Eye (tissue), 1 donor: ENCODE results near the gene TNNI2.
"Not testable (repeated sequence)": the region's sequence is repeated elsewhere in the genome, so short reads cannot be mapped to it uniquely, and the experiment has no call there.

Experiments
- DNase-seq: peaks from one replicate; pipeline ENCODE4 v3.0.0-alpha.2; 2015

Gene TNNI2

DNA sequence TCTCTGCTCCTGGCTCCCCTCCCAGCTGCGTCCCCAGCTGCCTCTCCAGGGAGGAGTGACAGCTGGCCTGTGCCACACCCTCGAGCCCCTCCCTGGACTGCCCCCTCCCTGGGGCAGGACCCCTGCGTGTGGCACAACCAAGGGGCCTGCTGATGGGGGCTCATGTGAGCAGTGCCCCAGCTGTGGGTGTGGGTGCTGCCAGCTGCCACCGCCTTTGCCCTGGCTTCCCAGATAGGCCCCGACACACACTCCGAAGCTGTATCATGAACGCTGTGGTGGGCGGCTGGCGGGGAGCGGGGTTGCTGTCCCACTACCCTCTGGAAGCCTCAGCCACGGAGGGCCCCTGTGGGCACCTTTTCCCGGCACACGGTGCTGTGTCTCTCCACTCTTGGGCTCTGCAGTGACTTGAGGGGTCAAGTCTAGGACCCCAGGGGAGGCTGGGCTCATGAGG is 37.1 kb downstream of the TNNI2 start:
- DNase-seq, result not testable (repeated sequence)

DNA sequence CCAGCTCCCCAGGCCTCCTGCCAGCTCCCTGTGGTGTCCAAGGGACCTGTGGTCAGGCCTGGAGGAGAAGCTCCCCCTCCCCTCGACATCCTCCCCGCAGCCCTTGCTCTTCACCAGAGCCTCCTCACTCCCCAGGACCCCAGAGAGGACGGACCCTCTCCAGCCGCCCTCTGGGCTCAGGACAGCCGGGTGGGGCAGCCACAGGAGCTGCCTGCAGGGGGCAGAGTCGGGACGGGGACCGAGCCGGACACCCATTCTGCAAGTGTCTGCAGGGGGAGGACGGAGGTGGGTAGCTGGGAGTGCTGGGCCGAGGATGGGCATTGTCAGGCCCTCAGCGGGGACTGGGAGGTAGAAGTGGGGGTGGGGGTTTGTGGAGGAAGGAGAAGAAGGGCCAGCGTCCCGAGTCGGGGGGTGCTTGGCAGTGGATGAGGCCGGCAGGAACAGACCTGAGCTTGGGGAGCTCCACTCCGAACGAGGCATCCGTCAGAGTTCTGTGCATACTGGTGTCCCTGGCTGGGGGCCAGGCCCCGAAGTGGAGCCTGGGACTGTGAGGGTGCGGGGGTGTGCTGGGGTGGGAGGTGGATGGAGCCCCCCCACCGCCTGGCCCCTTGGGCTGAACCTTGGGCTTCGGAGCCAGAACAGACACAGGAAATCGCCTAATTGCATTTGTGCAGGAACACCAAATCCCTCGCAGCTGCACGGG is 37.7 kb downstream of the TNNI2 start:
- peak; percentile 76 for DNase-seq

GRCh38 chr11:1877211-1878136 is 38.7 kb downstream of the TNNI2 start:
- peak; percentile 58 for DNase-seq

- DNase-seq, result peak; percentile 67
Measured at GRCh38 chr11:1878137-1879031, 39.6 kb downstream of the TNNI2 start.

DNA sequence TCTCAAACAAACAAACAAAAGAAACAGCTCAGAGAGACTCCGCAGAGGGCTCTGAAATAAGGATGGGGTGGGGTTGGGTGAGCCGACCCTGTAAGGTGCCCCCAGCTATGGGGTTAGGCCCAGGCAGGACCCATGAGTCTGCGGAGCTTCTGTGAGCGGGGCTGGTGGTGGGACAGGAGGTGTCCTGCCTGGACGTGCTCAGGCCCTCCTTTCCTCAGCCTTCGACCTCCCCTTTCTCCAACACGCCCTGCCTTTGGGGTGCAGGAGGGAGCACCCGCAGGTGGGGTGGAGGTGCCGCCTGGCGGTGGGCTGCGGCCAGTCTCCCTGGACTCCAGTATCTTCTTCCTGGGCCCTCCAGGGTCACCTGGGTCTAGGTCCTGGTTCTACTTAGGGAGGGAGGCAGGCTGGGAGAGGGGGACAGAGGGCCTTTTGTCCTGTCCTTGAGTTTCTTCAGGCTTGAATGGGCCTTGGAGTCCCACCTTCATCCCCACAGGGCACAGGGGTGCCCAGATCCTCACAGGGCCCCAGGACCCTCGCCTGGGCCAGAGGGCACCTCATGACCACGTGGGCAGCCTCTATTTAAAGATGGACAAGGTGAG is 40.7 kb downstream of the TNNI2 start:
- DNase-seq, result no peak

DNA sequence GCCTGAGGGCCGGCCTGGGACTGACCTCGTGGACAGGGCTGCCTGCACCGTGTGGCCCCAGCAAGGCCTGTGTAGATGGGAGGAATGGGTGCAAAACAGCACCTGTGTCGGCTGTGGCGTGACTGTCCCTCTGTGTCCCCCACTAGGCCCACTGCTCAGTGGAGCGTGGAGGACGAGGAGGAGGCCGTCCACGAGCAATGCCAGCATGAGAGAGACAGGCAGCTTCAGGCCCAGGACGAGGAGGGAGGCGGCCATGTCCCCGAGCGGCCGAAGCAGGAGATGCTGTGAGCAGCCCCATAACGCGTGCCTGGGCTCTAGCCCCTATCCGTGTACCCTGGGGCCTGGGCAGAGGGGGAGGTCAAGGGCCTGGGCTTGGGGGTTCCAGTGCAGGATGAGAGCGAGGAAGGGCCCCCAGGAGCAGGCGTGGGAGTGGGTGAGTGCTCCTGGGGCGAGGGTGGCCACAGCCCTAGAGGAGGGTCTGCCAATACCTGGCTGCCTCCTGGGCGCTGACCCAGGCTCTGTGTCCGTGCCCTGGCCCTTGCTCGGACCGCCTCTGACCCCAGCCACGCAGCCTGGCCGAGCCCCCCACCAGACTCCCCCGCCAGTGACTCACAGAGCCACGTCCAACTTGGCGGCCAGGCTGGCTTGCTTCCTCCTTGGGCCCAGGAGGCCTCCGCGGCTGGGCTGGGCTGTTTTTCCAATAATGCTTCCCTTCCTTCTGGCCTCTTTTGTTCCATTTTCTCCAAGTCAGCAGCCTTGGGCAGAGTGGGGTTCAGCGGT is 41.4 kb downstream of the TNNI2 start:
- DNase-seq, result no peak

DNA sequence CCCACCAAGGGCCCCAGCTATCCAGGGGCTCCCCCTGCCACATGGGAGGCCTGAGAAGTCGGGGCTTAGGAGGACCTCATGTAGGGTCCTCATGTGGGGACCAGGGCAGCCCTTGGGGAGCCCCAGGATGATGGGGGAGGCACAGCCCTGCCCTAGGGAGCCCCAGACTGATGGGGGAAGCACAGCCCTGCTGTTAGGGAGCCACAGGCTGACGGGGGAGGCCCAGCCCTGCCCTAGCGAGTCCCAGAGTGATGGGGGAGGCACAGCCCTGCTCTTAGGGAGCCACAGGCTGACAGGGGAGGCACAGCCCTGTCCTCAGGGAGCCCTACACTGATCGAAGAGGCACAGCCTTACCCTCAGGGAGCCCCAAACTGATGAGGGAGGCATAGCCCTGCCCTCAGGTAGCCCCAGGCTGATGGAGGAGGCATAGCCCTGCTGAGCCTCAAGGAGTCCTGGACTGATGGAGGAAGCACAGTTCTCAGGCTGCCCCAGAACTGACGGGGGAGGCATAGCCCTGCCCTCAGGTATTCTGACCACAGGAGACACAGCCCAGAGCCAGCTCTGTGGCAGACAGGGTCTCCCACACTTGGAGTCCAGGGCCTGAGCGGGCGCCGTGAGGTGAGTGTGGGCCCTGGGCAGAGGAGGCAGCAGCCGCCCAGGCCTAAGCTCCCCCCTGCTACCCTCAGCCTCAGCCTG is 42.1 kb downstream of the TNNI2 start:
- DNase-seq, result no peak

DNA sequence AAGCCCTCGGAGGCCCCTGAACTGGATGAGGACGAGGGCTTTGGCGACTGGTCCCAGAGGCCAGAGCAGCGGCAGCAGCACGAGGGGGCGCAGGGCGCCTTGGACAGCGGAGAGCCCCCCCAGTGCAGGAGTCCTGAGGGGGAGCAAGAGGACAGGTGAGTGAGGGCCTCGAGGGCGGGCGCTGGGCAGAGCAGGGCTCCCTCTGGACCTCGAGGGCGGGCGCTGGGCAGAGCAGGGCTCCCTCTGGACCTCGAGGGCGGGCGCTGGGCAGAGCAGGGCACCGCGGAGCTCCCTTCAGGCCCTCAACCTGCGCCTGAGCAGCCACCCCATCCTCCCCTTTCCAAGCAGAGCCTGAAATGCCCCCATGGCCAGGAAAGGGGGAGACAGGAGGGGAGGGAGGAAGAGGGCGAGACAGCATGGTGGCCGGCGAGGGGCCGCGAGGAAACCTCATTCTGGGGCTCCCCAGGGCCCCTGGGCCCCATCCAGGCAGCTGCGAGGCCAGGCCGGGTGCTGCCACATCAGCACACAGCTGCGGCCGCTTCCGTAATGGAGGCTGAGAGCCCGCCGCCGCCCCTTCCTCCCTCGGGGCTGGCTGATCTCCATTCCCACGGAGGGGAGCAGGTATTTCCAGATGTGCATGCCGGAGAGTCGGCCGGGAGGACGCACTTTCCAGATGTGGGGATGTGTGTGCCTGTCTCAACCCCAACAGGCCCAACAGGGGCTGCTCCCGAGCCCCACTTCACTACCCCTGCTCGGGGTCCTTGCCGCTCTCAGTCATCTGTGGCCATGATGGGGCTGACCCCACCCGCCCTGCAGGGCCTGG is 42.9 kb downstream of the TNNI2 start:
- peak; percentile 78 for DNase-seq

DNA sequence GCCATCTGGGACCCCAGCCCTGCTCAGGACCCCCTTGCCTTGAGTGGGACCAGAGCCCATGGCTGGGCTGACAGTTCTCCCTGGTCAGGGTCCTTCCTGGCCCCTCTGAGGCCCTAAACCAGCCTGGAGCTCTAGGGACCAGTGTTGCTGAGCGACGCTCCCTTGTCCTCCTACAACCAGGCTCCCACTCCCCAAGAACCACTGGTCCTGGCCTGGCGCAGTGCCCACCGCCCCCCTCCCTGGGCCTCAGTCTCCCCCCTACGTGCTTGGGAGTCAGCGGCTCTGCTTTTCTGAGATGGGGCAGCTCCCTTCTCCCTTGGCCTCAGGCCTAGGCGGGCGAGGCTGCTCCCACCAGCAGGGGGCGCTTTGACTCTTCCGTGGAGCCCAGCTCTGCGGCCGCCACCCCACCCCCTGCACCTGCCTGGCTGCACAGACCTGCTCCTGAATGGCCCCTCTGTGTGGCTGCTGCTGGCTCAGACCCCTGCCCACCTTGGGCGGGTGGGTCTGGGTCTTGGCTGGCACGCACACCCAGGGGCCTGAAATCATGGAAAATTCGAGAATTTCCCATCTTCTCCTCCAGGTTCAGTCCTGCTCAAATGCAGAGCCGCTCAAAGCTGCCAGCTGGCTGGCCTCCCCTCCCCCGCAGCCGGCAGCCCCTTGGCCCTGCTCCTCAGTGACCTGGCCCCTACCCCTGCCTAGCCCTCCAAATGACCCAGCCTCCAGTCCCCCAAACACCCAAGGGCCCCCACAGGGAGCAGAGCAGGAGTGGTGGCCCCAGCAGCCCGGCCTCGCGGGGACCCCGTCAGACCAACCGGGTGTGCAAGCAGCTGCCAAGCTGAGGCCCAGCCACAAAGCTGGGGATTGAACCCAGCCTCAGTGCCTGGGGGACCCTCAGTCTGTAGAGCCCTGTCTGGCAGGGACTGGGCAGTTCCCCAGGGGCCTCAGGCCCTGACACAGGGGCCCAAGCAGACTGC is 43.8 kb downstream of the TNNI2 start:
- DNase-seq, result peak; percentile 95

GRCh38 chr11:1883346-1884302 is 44.8 kb downstream of the TNNI2 start:
- no peak for DNase-seq

DNA sequence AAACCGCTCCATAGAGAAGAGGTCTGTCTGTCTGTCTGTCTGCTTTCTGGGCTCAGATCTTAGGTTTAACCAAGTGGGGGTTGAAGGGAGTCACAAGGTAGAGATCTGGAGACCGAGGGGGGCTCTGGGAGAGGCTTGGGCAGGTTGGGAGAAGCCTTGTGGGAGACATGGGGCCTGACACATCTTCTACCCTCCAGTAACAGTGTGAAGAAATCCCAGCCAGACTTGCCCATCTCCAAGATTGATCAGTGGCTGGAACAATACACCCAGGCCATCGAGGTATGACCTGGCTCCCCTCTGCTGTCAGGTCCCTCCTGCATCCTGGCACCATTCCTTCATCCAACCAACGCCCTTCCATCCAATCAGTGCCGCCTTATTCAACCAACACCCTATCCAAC is 45.5 kb downstream of the TNNI2 start:
- no peak for DNase-seq

DNA sequence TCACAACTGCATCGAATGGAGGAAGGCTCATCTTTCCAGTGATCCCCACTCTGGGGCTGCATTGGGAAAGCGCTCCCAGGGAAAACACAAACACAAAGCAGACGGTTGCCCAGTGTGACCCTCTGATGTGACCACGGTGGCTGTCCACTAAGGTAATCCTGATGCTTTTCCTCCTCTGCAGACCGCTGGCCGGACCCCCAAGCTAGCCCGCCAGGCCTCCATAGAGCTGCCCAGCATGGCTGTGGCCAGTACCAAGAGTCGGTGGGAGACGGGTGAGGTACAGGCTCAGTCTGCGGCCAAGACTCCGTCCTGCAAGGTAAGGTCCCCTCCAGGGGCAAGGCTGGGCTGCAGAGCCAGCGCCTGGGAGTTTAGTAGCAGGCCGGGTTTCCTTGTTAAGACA is 47.8 kb downstream of the TNNI2 start:
- DNase-seq, result not testable (repeated sequence)

DNA sequence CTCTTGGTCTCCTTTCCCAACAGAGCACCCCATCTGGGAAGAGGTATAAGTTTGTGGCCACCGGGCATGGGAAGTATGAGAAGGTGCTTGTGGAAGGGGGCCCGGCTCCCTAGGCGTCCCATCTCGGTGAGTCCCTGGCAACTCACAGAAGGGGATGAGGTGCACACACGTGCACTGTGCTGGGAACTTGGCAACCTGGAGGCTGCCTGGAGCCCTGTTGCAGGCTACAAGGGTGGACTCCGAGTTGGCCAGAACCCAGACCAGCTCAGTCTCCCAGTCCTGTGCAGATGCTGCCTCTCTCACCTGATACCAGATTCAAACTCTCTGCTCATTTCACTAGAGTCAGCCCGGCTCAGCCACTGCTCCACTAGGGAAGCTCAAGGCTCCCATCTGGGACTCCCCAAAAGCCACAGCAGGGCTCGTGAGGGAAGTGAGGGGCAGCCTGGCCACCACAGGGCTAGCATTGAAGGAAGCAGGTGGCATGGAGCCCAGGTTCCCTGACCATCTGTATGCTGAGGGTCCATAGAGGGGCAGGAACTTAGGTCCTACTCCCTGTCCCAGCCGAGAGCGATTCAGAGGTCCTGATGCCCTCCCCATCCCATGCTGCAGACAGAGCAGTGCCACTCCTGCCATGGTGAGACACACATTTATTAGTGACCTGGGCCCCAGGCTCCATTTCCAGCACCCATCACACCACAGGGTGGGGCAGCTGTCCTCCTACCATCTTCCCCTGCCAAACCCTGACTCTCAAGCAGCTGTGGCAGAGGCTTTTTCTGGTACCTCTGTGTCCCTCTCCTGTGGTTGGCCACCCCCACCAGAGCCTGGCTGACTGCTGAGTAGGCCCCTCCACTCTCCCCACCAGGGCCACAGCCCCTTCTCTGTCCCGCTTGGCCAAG is 48.9 kb downstream of the TNNI2 start:
- no peak for DNase-seq

- DNase-seq, result no peak
Measured at GRCh38 chr11:1888347-1888753, 49.6 kb downstream of the TNNI2 start.

DNA sequence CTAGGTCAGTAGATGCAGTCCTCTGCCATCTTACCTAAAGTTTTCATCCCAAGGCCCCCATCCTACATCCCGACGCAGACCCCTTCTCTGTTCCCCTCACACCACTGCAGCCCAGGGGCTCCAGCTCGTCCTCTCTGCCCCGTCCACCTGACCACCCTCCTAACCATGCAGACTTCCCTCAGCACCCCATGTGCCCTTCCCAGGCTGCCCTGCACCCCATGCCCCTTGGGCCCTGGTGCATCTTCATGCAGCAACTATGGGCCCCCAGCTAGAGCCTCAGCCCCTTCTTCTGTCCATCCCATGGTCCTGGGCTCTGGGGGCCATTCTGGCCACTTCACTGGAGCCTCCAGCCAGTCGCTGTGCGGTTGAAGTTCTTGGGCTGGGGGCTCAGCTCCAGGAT is 50.0 kb downstream of the TNNI2 start:
- DNase-seq, result no peak

GRCh38 chr11:1889224-1889930 is 50.6 kb downstream of the TNNI2 start:
- no peak for DNase-seq
